Panc1 (cell line): ENCODE results near the gene COL4A2. TPM values are rescaled to one million over a fixed set of nuclear protein-coding genes. Genes with fewer than 3 reads are reported as not detected.

Experiments
- ATAC-seq: fragments of 200-7000 bp; cut with Tn5 transposase; 2 replicates; pipeline ENCODE4 v1.9.1; 2020; ENCODE audit warnings: mild to moderate bottlenecking, moderate library complexity
- BruUV-seq: library from RNA; stranded (reverse); fragments of 400-500 nt; replicated peaks from 2 replicates; lab custom pipeline; 2021; lab: Mats Ljungman, UMichigan
- CTCF ChIA-PET: fragments of 300-600 bp; sonication (Branson Sonifier 250); formaldehyde crosslinking; loops from one replicate; lab custom pipeline; 2022; ENCODE audit warnings: antibody characterized with exemption; lab: Charles Lee
- POLR2A ChIA-PET: fragments of 300-600 bp; sonication (Branson Sonifier 250); formaldehyde crosslinking; loops from one replicate; lab custom pipeline; 2022; ENCODE audit warnings: antibody characterized with exemption; lab: Charles Lee
- DNase-seq: peaks from one replicate; pipeline ENCODE4 v3.0.0-alpha.2; 2010; ENCODE audit warnings: low read depth, low spot score
- H3K27ac ChIP-seq: 2 replicates; pipeline ENCODE4 v1.5.1; 2011; ENCODE audit warnings: mild to moderate bottlenecking, low read length, inconsistent platforms
- H3K27me3 ChIP-seq: fragments of 200-500 bp; sonication (Bioruptor generic); 2 replicates; pipeline ENCODE4 v1.6.0; 2014; ENCODE audit warnings: low read length, inconsistent platforms; ENCODE audit not compliant: control insufficient read depth, insufficient read depth
- H3K36me3 ChIP-seq: fragments of 200-500 bp; sonication (Bioruptor generic); 2 replicates; pipeline ENCODE4 v1.5.1; 2014; ENCODE audit warnings: inconsistent platforms, mild to moderate bottlenecking, low read length, moderate library complexity; ENCODE audit not compliant: control insufficient read depth, insufficient read depth
- H3K4me1 ChIP-seq: 2 replicates; pipeline ENCODE4 v1.5.1; 2011; ENCODE audit warnings: inconsistent platforms, mild to moderate bottlenecking, low read length, moderate library complexity; ENCODE audit not compliant: control insufficient read depth, insufficient read depth
- H3K4me3 ChIP-seq, 2 experiments: 2 replicates each; pipeline ENCODE4 v1.5.1; 2011 to 2012; ENCODE audit warnings: low read depth in 2 of 2, low read length in 2 of 2, mild to moderate bottlenecking in 2 of 2, inconsistent platforms in 1 of 2, moderate library complexity in 1 of 2
- H3K9me3 ChIP-seq: fragments of 200-500 bp; sonication (Bioruptor generic); 2 replicates; pipeline ENCODE4 v1.5.1; 2014; ENCODE audit warnings: low read depth, mild to moderate bottlenecking, inconsistent platforms, low read length, moderate library complexity; ENCODE audit not compliant: control insufficient read depth, insufficient read depth
- POLR2AphosphoS5 ChIP-seq: IDR thresholded peaks from 2 replicates; pipeline ENCODE4 v1.6.1; 2012; ENCODE audit warnings: mild to moderate bottlenecking, low read depth, low read length, moderate library complexity
- SIN3A ChIP-seq: IDR thresholded peaks from 2 replicates; pipeline ENCODE4 v1.6.1; 2012; ENCODE audit warnings: low read depth, mild to moderate bottlenecking, low read length, moderate library complexity, borderline replicate concordance; ENCODE audit not compliant: insufficient read depth
- TCF7L2 ChIP-seq: IDR thresholded peaks from 2 replicates; pipeline ENCODE4 v1.6.1; 2011; ENCODE audit warnings: mild to moderate bottlenecking, low read depth, low read length, inconsistent platforms
- in situ Hi-C: cut with HindIII; loops from 2 replicates; pipeline ENCODE4 v1.10.0; 2016; ENCODE audit warnings: low sequenced_read_pairs, low pct_unique_long_range_greater_than_20kb
- intact Hi-C: fragments of 100-400 bp; cut with micrococcal nuclease; formaldehyde crosslinking; loops from one replicate; pipeline ENCODE4 v1.10.0; 2022; ENCODE audit not compliant: unreplicated experiment
- total RNA-seq: library from RNA; stranded (reverse); gene quantifications from one replicate; pipeline ENCODE4 v1.2.1, GENCODE V29; 2021; ENCODE audit not compliant: unreplicated experiment
- TF ChIP-seq, protein P1 (sequence below), 2 experiments: IDR thresholded peaks; 2 replicates each; pipeline ENCODE4 v1.6.1; 2011 to 2012; ENCODE audit warnings: low read depth in 2 of 2, control low read depth in 1 of 2, low read length in 1 of 2, mild to moderate bottlenecking in 1 of 2, moderate library complexity in 1 of 2; ENCODE audit not compliant: insufficient read depth in 1 of 2
- TF ChIP-seq, protein P2 (sequence below): fragments of 450-650 bp; IDR thresholded peaks from 2 replicates; pipeline ENCODE4 v1.5.1; 2017; ENCODE audit warnings: mild to moderate bottlenecking

Gene COL4A2
- total RNA-seq, 1 experiment from 2014 or later = 3.0 TPM

DNA sequence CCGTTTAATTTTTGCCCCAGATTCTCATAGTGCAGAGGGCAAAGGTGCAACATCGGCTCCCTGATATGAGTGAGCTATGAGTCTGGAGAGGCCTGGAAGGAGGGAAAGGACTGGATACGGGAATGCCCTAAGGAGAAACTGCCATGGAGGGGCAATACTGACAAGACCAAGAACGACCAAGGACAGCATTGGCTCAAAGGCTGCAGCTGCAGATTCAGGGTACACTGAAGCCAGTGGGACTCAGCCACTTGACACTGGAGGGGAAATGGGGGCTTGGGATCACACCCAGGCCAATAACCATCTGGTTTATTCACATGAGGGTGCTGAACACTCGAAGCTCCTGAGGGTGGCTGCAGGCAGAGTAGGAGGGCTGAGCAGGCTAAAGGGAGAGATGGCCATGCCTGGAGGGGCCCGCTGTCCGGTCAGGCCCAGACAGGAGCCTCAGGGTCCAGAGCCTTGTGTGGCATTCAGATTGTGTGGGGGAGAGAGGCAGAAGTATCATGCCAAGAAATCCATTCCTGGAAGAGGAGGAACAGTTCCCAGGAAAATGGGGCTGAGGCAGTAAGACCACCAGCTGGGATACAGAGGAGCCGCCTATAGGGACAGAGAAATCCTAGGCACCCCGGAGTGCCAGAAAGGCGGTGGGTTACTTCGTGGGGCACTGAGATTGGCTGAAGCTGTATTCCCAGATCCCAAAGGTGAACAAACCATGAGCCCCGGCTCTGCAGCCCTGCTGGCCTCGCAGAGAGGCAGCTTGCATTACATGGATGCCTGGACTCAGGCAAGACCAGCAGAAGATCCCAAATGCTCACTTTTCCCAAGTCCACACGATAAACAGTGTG lies 20.9 kb upstream of the COL4A2 start:
- in situ Hi-C loops = no loop called here
- Histone ChIP-seq H3K27me3 (peaks cover 2% of the 10 kb centered on the region; the same call in 1 of the 2 replicates), H3K36me3 (no peaks in the 10 kb centered on the region), H3K27ac (no peak overlapping the region), H3K4me3 (no peak overlapping the region), H3K4me1 (no peaks in the 10 kb centered on the region), H3K9me3 (no peaks in the 10 kb centered on the region)
- no TSS peak for BruUV-seq
- CTCF ChIA-PET = no interaction called here
- DNase-seq = no peak
- no peak for ATAC-seq
- TF ChIP-seq, protein P1, sequence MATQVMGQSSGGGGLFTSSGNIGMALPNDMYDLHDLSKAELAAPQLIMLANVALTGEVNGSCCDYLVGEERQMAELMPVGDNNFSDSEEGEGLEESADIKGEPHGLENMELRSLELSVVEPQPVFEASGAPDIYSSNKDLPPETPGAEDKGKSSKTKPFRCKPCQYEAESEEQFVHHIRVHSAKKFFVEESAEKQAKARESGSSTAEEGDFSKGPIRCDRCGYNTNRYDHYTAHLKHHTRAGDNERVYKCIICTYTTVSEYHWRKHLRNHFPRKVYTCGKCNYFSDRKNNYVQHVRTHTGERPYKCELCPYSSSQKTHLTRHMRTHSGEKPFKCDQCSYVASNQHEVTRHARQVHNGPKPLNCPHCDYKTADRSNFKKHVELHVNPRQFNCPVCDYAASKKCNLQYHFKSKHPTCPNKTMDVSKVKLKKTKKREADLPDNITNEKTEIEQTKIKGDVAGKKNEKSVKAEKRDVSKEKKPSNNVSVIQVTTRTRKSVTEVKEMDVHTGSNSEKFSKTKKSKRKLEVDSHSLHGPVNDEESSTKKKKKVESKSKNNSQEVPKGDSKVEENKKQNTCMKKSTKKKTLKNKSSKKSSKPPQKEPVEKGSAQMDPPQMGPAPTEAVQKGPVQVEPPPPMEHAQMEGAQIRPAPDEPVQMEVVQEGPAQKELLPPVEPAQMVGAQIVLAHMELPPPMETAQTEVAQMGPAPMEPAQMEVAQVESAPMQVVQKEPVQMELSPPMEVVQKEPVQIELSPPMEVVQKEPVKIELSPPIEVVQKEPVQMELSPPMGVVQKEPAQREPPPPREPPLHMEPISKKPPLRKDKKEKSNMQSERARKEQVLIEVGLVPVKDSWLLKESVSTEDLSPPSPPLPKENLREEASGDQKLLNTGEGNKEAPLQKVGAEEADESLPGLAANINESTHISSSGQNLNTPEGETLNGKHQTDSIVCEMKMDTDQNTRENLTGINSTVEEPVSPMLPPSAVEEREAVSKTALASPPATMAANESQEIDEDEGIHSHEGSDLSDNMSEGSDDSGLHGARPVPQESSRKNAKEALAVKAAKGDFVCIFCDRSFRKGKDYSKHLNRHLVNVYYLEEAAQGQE (IDR thresholded peaks at IDR 0.05; ENCODE audit: insufficient read depth in 1 of 2, low read depth in 2 of 2, low read length in 1 of 2) = no peak
- no peak for TF ChIP-seq POLR2AphosphoS5
- TF ChIP-seq, protein P2, sequence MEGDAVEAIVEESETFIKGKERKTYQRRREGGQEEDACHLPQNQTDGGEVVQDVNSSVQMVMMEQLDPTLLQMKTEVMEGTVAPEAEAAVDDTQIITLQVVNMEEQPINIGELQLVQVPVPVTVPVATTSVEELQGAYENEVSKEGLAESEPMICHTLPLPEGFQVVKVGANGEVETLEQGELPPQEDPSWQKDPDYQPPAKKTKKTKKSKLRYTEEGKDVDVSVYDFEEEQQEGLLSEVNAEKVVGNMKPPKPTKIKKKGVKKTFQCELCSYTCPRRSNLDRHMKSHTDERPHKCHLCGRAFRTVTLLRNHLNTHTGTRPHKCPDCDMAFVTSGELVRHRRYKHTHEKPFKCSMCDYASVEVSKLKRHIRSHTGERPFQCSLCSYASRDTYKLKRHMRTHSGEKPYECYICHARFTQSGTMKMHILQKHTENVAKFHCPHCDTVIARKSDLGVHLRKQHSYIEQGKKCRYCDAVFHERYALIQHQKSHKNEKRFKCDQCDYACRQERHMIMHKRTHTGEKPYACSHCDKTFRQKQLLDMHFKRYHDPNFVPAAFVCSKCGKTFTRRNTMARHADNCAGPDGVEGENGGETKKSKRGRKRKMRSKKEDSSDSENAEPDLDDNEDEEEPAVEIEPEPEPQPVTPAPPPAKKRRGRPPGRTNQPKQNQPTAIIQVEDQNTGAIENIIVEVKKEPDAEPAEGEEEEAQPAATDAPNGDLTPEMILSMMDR = no peak
- TF ChIP-seq SIN3A = no peak
- no peak for TF ChIP-seq TCF7L2
- intact Hi-C loops = no loop called here
- POLR2A ChIA-PET = interaction anchor here (0.6 kb wide), 1 partner anchor 154 kb away, joined by 3 read pairs; no protein-coding TSS in a partner anchor

DNA sequence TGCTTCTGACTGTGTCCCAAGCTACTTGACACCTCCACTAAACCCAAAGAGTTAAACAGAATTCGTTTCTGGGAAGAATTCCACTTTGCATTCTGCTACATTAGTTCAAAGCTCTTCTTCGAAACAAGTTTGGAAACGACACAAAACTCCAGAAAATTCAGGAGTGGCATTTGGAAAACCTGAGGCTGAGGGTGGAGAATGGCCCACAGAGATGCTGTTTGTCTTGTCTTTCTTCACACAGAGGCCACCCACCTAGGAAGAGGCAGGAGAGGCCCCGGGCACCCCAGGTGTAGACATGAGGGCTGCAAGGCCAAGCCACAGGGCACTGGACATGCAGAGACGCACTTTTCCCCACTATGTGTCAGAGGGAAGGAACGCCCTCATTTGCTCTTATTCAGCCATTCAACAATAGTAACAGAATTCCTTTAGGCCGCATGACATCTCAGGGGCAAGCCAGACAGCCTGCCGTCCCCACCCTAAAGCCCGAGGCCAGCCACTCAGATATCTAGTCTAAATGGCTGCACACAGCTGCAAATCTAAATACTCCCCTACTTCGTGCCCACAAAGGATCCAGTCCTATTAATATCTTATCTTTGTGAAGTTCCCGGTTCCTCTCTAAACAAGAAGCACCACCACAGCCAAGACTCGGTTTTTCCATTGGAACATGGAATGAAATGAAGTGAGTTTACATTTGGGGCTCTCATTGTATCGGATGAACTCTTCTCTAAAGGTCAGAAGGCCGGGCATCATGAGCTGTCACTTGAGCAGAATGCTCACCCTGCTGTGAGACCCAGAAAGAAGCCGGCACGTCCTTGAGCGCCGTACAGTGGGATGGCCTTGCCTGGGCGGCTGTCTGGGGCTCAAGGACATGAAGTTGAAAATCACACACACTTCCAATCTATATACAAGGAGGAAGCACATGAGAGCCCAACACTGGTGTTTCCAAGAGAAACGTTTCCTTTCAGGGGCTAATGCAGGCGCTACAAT lies 20.0 kb upstream of the COL4A2 start:
- ChIA-PET POLR2A (no interaction called here), CTCF (no interaction called here)
- ATAC-seq = no peak
- Histone ChIP-seq H3K4me1 (no peaks in the 10 kb centered on the region), H3K4me3 (no peak overlapping the region), H3K36me3 (no peaks in the 10 kb centered on the region), H3K27me3 (no peaks in the 10 kb centered on the region), H3K27ac (no peak overlapping the region), H3K9me3 (no peaks in the 10 kb centered on the region)
- BruUV-seq = no TSS peak
- TF ChIP-seq SIN3A (no peak), POLR2AphosphoS5 (no peak), TCF7L2 (no peak)
- TF ChIP-seq, protein P1 (IDR thresholded peaks at IDR 0.05; ENCODE audit: insufficient read depth in 1 of 2, low read depth in 2 of 2, low read length in 1 of 2) = no peak
- TF ChIP-seq, protein P2 = no peak
- no peak for DNase-seq
- intact Hi-C loops = no loop called here
- in situ Hi-C loops = no loop called here
